HL-60 (cell line): ENCODE results near the gene ACYP2.
"Not testable (repeated sequence)": the region's sequence is repeated elsewhere in the genome, so short reads cannot be mapped to it uniquely, and the experiment has no call there.

Experiments used
- DNase-seq, 2 experiments: peaks; one replicate each; pipeline ENCODE4 v3.0.0-alpha.2; 2010 to 2020; ENCODE audit warnings: low read depth in 1 of 2, low spot score in 1 of 2
- H3K27ac ChIP-seq: fragments of 250-450 bp; sonication (Bioruptor Pico); replicated peaks from 2 replicates; pipeline ENCODE4 v1.5.1; 2020; ENCODE audit warnings: mild to moderate bottlenecking, moderate library complexity
- H3K27me3 ChIP-seq: fragments of 250-450 bp; sonication (Bioruptor Pico); 2 replicates; pipeline ENCODE4 v1.5.1; 2021; ENCODE audit warnings: mild to moderate bottlenecking, moderate library complexity; ENCODE audit not compliant: insufficient read depth, poor library complexity, severe bottlenecking
- H3K4me3 ChIP-seq: replicated peaks from 2 replicates; pipeline ENCODE4 v1.5.1; 2011; ENCODE audit warnings: mild to moderate bottlenecking, control low read depth, low read length; ENCODE audit not compliant: insufficient read depth
- GABPA ChIP-seq: IDR thresholded peaks from 2 replicates; pipeline ENCODE4 v1.6.1; 2012; ENCODE audit warnings: low read depth
- POLR2AphosphoS5 ChIP-seq: IDR thresholded peaks from 2 replicates; pipeline ENCODE4 v1.6.1; 2012; ENCODE audit warnings: low read depth
- SPI1 ChIP-seq: IDR thresholded peaks from 2 replicates; pipeline ENCODE4 v1.6.1; 2012; ENCODE audit warnings: low read depth, mild to moderate bottlenecking, borderline replicate concordance
- TF ChIP-seq, protein P1 (sequence below): IDR thresholded peaks from 2 replicates; pipeline ENCODE4 v1.6.1; 2012; ENCODE audit warnings: low read depth; ENCODE audit not compliant: insufficient replicate concordance
- TF ChIP-seq, protein P2 (sequence below): IDR thresholded peaks from one replicate; pipeline ENCODE4 v1.5.1; 2011; ENCODE audit warnings: low read length, control low read depth, inconsistent platforms; ENCODE audit not compliant: insufficient read depth

Gene ACYP2

GRCh38 chr2:54289917-54290316, 174.5 kb downstream of the ACYP2 start:
- no peak for DNase-seq
- no peak overlapping the region for H3K27ac ChIP-seq
- TF ChIP-seq GABPA (no peak), SPI1 (no peak), POLR2AphosphoS5 (no peak)
- TF ChIP-seq, protein P1, sequence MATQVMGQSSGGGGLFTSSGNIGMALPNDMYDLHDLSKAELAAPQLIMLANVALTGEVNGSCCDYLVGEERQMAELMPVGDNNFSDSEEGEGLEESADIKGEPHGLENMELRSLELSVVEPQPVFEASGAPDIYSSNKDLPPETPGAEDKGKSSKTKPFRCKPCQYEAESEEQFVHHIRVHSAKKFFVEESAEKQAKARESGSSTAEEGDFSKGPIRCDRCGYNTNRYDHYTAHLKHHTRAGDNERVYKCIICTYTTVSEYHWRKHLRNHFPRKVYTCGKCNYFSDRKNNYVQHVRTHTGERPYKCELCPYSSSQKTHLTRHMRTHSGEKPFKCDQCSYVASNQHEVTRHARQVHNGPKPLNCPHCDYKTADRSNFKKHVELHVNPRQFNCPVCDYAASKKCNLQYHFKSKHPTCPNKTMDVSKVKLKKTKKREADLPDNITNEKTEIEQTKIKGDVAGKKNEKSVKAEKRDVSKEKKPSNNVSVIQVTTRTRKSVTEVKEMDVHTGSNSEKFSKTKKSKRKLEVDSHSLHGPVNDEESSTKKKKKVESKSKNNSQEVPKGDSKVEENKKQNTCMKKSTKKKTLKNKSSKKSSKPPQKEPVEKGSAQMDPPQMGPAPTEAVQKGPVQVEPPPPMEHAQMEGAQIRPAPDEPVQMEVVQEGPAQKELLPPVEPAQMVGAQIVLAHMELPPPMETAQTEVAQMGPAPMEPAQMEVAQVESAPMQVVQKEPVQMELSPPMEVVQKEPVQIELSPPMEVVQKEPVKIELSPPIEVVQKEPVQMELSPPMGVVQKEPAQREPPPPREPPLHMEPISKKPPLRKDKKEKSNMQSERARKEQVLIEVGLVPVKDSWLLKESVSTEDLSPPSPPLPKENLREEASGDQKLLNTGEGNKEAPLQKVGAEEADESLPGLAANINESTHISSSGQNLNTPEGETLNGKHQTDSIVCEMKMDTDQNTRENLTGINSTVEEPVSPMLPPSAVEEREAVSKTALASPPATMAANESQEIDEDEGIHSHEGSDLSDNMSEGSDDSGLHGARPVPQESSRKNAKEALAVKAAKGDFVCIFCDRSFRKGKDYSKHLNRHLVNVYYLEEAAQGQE, result no peak
- TF ChIP-seq, protein P2, sequence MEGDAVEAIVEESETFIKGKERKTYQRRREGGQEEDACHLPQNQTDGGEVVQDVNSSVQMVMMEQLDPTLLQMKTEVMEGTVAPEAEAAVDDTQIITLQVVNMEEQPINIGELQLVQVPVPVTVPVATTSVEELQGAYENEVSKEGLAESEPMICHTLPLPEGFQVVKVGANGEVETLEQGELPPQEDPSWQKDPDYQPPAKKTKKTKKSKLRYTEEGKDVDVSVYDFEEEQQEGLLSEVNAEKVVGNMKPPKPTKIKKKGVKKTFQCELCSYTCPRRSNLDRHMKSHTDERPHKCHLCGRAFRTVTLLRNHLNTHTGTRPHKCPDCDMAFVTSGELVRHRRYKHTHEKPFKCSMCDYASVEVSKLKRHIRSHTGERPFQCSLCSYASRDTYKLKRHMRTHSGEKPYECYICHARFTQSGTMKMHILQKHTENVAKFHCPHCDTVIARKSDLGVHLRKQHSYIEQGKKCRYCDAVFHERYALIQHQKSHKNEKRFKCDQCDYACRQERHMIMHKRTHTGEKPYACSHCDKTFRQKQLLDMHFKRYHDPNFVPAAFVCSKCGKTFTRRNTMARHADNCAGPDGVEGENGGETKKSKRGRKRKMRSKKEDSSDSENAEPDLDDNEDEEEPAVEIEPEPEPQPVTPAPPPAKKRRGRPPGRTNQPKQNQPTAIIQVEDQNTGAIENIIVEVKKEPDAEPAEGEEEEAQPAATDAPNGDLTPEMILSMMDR, result no peak
- no peak overlapping the region for H3K4me3 ChIP-seq
- no peaks in the 10 kb centered on the region for H3K27me3 ChIP-seq

- no peaks in the 10 kb centered on the region for H3K27me3 ChIP-seq
- TF ChIP-seq POLR2AphosphoS5, result no peak
- TF ChIP-seq, protein P1, result no peak
- TF ChIP-seq SPI1, result no peak
- TF ChIP-seq, protein P2, result no peak
- no peak for TF ChIP-seq GABPA
- no peak for DNase-seq
- H3K27ac ChIP-seq, result no peak overlapping the region
- H3K4me3 ChIP-seq, result no peak overlapping the region
Measured at GRCh38 chr2:54290356-54291025, 175.1 kb downstream of the ACYP2 start.

DNA sequence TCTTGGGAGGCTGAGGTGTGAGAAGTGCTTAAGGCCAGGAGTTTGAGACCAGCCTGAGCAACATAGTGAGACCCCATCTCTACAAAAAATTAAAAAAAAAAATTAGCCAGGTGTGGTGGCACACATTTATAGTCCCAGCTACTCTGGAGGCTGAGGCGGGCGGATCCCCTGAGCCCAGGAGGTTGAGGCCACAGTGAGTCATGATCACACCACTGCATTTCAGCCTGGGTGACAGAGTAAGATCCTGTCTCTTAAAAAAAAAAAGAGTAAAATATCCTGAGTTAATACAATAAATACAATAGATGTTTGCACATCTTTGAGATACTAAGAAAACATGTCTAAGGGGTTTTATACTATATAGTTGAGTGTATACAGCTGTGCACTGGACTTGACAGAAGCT, 179.2 kb downstream of the ACYP2 start:
- DNase-seq, H3K27ac ChIP-seq, H3K27me3 ChIP-seq, H3K4me3 ChIP-seq: not testable (repeated sequence)

DNA sequence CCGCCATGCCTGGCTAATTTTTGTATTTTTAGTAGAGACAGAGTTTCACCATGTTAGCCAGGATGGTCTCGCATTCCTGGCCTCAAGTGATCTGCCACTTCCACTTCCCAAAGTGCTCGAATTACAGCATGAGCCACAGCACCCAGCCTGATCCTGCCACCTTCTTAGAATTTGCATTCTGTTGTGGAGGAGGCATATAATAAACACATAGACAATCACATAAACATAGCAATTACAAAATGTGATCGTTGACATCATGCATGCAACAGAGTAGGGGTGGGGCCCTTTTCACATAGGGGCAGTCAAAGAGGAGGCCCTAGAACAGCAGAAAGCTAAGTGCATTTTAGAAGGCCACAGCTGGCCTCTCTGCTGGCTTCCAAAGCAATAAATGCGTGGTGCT, 180.5 kb downstream of the ACYP2 start:
- Histone ChIP-seq H3K4me3 (no peak overlapping the region), H3K27ac (no peak overlapping the region), H3K27me3 (no peaks in the 10 kb centered on the region)
- TF ChIP-seq SPI1, result no peak
- no peak for TF ChIP-seq POLR2AphosphoS5
- TF ChIP-seq, protein P1, result no peak
- DNase-seq, result no peak
